ENCODE data around the gene IRAK4.

Gene IRAK4

GRCh38 chr12:43730283-43730682 is 28.5 kb upstream of the IRAK4 start:
- no peak overlapping the region for H3K4me3 ChIP-seq (replicated peaks; ENCODE audit: low read depth, low read length)
- TF ChIP-seq, protein P1, sequence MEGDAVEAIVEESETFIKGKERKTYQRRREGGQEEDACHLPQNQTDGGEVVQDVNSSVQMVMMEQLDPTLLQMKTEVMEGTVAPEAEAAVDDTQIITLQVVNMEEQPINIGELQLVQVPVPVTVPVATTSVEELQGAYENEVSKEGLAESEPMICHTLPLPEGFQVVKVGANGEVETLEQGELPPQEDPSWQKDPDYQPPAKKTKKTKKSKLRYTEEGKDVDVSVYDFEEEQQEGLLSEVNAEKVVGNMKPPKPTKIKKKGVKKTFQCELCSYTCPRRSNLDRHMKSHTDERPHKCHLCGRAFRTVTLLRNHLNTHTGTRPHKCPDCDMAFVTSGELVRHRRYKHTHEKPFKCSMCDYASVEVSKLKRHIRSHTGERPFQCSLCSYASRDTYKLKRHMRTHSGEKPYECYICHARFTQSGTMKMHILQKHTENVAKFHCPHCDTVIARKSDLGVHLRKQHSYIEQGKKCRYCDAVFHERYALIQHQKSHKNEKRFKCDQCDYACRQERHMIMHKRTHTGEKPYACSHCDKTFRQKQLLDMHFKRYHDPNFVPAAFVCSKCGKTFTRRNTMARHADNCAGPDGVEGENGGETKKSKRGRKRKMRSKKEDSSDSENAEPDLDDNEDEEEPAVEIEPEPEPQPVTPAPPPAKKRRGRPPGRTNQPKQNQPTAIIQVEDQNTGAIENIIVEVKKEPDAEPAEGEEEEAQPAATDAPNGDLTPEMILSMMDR (IDR thresholded peaks at IDR 0.05; ENCODE audit: low read length, missing control alignments), result no peak
- DNase-seq (ENCODE audit: low read depth), result no peak

- TF ChIP-seq, protein P1 (IDR thresholded peaks at IDR 0.05; ENCODE audit: low read length, missing control alignments), result no peak
- H3K4me3 ChIP-seq (replicated peaks; ENCODE audit: low read depth, low read length), result no peak overlapping the region
- no peak for DNase-seq (ENCODE audit: low read depth)
Measured at GRCh38 chr12:43733687-43734086, 25.1 kb upstream of the IRAK4 start.

DNA sequence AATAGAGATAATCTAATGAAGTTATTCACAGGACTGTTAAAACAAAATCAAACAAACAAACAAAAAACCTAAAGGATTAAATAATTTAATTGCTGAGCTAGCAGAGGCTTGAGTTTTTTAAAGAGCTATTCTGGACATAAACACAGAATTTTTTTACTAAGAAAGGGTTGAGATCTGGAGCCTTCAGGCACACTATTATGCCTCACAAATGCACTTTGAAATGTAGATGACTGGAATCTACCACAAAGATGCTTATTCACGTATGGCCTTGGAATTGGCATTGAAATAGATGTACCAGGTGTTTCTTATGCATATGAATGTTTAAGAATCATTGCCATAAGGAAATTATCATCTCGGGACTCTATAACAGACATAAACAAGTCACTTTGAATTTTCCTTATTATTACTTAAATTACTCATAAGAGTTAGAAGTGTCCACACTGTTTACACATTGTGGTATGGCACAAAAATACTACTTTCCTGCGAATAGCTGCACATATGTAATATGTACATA is 21.8 kb upstream of the IRAK4 start:
- no peak for DNase-seq (ENCODE audit: low read depth)
- TF ChIP-seq, protein P1 (IDR thresholded peaks at IDR 0.05; ENCODE audit: low read length, missing control alignments), result no peak
- H3K4me3 ChIP-seq (replicated peaks; ENCODE audit: low read depth, low read length), result no peak overlapping the region

DNA sequence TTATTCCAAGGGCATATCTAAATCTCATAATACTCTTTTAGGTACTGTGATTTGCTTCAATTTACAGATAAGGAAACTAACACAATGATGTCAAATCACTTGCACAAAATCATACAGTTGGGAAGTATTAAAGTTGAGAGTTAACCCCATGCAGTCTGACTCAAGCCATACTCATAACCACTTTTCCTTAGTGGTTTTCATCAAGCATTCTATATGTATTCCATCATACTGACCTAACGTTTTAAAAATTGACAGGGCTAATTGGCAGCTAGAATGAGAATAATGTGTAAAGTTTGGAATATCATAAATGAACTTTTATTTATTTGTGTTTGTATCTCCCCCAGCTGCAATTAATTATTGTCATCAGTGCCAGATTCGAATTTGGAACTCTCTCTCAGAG is 21.1 kb upstream of the IRAK4 start:
- TF ChIP-seq, protein P1 (IDR thresholded peaks at IDR 0.05; ENCODE audit: low read length, missing control alignments), result no peak
- DNase-seq (ENCODE audit: low read depth), result peak; percentile 12
- no peak overlapping the region for H3K4me3 ChIP-seq (replicated peaks; ENCODE audit: low read depth, low read length)

GRCh38 chr12:43740511-43741100 is 18.1 kb upstream of the IRAK4 start:
- TF ChIP-seq, protein P1 (IDR thresholded peaks at IDR 0.05; ENCODE audit: low read length, missing control alignments), result no peak
- H3K4me3 ChIP-seq (replicated peaks; ENCODE audit: low read depth, low read length), result no peak overlapping the region
- peak; percentile 6 for DNase-seq (ENCODE audit: low read depth)

DNA sequence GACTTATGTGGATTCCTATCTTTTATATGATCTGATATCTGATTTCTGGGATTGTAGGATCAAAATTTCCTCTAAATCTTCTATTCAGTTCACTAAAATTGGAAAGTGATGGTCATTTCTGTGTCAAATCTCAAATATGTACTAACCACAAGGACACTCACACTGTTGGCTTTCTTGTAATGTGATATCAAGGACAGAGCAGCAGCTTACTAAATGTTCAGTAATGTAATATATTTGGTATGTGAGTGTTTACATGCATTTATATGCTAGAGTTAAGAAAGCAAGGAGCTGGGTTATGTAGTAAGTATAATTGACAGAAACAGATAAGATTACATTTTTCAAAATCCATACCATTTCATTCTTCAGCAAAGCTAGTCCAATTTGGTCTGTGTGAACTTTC is 16.6 kb upstream of the IRAK4 start:
- TF ChIP-seq, protein P1 (IDR thresholded peaks at IDR 0.05; ENCODE audit: low read length, missing control alignments), result no peak
- no peak overlapping the region for H3K4me3 ChIP-seq (replicated peaks; ENCODE audit: low read depth, low read length)
- DNase-seq (ENCODE audit: low read depth), result peak; percentile 75

DNA sequence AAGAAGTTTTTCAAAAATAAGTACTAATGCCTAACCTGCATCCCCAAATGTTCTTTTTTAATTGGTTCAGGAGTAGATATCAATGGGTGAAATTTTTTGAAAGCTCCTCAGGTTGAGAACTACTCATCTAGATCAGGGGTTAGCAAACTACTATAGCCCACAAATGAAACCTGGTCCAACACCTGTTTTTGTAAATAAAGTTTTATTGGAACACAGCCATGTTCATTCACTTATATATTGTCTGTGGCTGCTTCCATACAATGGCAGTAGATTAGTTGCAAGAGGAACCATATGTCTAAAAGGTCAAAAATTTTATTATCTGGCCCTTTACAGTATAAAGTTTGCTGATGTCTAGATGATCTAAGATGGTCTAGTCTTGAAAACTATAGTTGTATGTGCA is 13.9 kb upstream of the IRAK4 start:
- TF ChIP-seq, protein P1 (IDR thresholded peaks at IDR 0.05; ENCODE audit: low read length, missing control alignments), result no peak
- H3K4me3 ChIP-seq (replicated peaks; ENCODE audit: low read depth, low read length), result no peak overlapping the region
- no peak for DNase-seq (ENCODE audit: low read depth)
